Motor neuron (in vitro differentiated cells): Measurements from ENCODE around the gene PRPH. TPM values are rescaled to one million over a fixed set of nuclear protein-coding genes. Genes with fewer than 3 reads are reported as not detected.
"Not testable (repeated sequence)": the region's sequence is repeated elsewhere in the genome, so short reads cannot be mapped to it uniquely, and the experiment has no call there.

Source experiments
- ATAC-seq, 8 experiments: fragments of 200-7000 bp; cut with Tn5 transposase; replicated peaks in 6 of 8; 2 replicates each; pipeline ENCODE4 v1.8.0; 2021; ENCODE audit warnings: mild to moderate bottlenecking in 8 of 8, moderate library complexity in 8 of 8
- H3K27ac ChIP-seq, 2 donors: fragments of 250-450 bp; sonication (Bioruptor Pico); 2 replicates each; pipeline ENCODE4 v1.9.0; 2021; ENCODE audit warnings: antibody characterized with exemption in 2 of 2, mild to moderate bottlenecking in 2 of 2, moderate library complexity in 1 of 2
- H3K4me1 ChIP-seq, 2 donors: fragments of 250-450 bp; sonication (Bioruptor Pico); replicated peaks in 1 of 2; 2 replicates each; pipeline ENCODE4 v1.6.1; 2021; ENCODE audit warnings: antibody characterized with exemption in 2 of 2, mild to moderate bottlenecking in 2 of 2, moderate library complexity in 1 of 2
- H3K4me3 ChIP-seq, 5 donors: fragments of 250-450 bp; sonication (Bioruptor Pico); 2 replicates each; pipeline ENCODE4 v1.9.0; 2021; ENCODE audit warnings: antibody characterized with exemption in 5 of 5, mild to moderate bottlenecking in 5 of 5, moderate library complexity in 4 of 5
- WGBS, 10 experiments: fragments of 450-650 bp; shearing (Covaris generic); methylation state at CpG; one replicate each; pipeline ENCODE4 v1.0.0; 2022; 5-methylcytosine and 5-hydroxymethylcytosine counted together
- in situ Hi-C, 9 experiments: fragments of 400-800 bp; cut with MboI; loops; one replicate each; pipeline ENCODE4 v1.15.0; 2021; ENCODE audit warnings: low sequenced_read_pairs in 9 of 9, low pct_unique_long_range_greater_than_20kb in 2 of 9; ENCODE audit not compliant: unreplicated experiment in 9 of 9
- total RNA-seq, 8 experiments: library from RNA; unstranded; fragments of 300-600 nt; gene quantifications; 2 replicates each; pipeline versions ENCODE4 v1.2.3 to v1.2.4, GENCODE V29; 2022

PRPH gene
- total RNA-seq, result 10 to 100 TPM in 2 of 8 experiments, 1 to 10 TPM in 4, under 1 TPM in 1, not detected in 1; 0.41 to 29.5 (median 5.4) TPM

DNA sequence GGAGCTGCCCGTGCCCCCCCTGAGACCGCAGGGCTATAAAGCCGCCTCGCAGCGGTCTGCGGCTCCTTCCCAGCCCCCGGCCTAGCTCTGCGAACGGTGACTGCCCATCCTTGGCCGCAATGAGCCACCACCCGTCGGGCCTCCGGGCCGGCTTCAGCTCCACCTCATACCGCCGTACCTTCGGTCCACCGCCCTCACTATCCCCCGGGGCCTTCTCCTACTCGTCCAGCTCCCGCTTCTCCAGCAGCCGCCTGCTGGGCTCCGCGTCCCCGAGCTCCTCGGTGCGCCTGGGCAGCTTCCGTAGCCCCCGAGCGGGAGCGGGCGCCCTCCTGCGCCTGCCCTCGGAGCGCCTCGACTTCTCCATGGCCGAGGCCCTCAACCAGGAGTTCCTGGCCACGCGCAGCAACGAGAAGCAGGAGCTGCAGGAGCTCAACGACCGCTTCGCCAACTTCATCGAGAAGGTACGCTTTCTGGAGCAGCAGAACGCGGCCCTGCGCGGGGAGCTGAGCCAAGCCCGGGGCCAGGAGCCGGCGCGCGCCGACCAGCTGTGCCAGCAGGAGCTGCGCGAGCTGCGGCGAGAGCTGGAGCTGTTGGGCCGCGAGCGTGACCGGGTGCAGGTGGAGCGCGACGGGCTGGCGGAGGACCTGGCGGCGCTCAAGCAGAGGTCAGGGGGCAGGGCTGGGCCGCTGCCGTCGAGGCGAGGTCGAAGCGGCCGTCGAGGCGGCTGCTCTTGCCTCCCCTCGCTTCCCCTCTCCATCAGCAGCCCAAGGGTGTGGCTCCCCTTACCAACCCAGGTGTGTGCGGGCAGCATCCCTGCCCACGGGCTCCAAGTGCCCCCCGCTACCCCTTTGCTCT lies at the start of gene PRPH:
Gene PRPH, plus strand, starts transcription at position 66 of the 855 bp plus-strand sequence. Its CDS starts 54 bp downstream, at position 120.
- H3K4me3 ChIP-seq, result peak within 1 kb of the TSS in 2 of 5 donors; percentile 14 to 21
- peaks cover 21 to 35% of the 10 kb centered on the region in 2 donors for H3K4me1 ChIP-seq
- peak in 4 of 8 experiments; percentile 3 to 19 (median 15) for ATAC-seq
- WGBS, 10 experiments, result 0 to 33% (median 24%) methylated on average over 2 to 15 of the region's 82 CpGs; no CpG with 5 or more reads in 5 of the 10 experiments
- in situ Hi-C loops, result no loop called here
- H3K27ac ChIP-seq, result peak within 1 kb of the TSS in 1 of 2 donors; percentile 48

DNA sequence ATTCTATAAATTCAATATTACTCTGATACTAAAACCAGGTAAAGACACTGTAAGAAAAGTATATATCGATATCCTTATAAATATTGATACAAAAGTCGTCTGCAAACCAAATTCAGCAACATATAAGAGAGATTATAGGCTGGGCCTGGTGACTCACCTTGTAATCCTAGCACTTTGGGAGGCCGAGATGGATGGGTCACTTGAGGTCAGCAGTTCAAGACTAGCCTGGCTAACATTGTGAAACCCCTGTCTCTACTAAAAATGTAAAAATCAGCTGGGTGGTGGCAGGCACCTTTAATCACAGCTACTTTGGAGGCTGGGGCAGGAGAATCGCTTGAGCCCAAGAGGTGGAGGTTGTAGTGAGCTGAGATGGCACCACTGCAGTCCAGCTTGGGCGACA lies 43.6 kb upstream of the PRPH start:
- H3K4me1 ChIP-seq, result no peaks in the 10 kb centered on the region
- WGBS, 10 experiments, result 67 to 96% (median 83%) methylated on average over 1 to 5 of the region's 5 CpGs
- H3K4me3 ChIP-seq, result no peak overlapping the region
- no peak overlapping the region for H3K27ac ChIP-seq
- in situ Hi-C loops, result no loop called here
- ATAC-seq, result no peak

DNA sequence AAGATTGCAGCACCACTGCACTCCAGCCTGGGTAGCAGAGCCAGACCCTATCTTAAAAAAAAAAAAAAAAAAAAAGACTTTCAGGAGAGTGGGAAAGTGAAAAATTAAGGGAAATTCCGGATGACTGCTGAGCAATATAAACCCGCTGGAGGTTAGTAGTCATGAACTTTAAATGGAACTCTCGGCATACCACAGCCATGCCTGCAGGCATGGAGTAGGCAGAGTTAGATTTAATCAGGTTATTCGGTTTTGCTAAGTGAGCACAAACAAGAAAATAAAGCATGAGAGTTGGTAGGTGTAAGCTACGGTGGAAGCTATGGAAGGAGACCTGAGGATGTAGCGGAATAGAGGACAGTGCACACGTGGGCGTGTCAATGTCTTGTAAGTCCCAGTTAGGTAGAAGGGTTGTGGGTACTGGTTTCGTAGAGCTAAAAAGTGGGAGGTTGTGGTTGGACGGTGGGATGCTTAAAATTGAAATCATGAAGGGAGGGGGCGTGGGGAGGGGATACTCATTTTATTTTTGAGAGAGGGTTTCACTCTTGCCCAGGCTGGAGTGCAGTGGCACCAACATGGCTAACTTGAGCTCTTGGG lies 41.8 kb upstream of the PRPH start:
- Histone ChIP-seq H3K4me1 (no peaks in the 10 kb centered on the region), H3K4me3 (no peak overlapping the region), H3K27ac (no peak overlapping the region)
- ATAC-seq, result peak in 2 of 8 experiments; percentile 23 to 84
- 57 to 96% (median 83%) methylated on average over 3 to 10 of the region's 11 CpGs; no CpG with 5 or more reads in 1 of the 10 experiments for WGBS, 10 experiments
- in situ Hi-C loops, result no loop called here

DNA sequence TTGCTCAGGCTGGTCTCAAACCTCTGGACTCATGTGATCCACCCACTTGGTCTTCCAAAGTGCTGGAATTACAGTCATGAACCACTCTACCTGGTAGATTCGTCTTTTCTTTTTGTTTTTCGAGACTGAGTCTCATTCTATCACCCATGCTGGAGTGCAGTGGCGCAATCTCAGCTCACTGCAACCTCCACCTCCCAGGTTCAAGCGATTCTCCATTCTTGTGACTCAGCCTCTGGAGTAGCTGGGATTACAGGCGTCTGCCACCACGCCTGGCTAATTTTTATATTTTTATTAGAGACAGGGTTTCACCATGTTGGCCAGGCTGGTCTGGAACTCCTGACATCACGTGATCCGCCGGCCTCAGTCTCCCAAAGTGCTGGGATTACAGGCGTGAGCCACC lies 39.5 kb upstream of the PRPH start:
- in situ Hi-C loops, H3K4me1 ChIP-seq, ATAC-seq, H3K4me3 ChIP-seq, H3K27ac ChIP-seq: not testable (repeated sequence)
- WGBS, 10 experiments, result 87 to 95% (median 93%) methylated on average over 3 to 7 of the region's 10 CpGs; no CpG with 5 or more reads in 5 of the 10 experiments

DNA sequence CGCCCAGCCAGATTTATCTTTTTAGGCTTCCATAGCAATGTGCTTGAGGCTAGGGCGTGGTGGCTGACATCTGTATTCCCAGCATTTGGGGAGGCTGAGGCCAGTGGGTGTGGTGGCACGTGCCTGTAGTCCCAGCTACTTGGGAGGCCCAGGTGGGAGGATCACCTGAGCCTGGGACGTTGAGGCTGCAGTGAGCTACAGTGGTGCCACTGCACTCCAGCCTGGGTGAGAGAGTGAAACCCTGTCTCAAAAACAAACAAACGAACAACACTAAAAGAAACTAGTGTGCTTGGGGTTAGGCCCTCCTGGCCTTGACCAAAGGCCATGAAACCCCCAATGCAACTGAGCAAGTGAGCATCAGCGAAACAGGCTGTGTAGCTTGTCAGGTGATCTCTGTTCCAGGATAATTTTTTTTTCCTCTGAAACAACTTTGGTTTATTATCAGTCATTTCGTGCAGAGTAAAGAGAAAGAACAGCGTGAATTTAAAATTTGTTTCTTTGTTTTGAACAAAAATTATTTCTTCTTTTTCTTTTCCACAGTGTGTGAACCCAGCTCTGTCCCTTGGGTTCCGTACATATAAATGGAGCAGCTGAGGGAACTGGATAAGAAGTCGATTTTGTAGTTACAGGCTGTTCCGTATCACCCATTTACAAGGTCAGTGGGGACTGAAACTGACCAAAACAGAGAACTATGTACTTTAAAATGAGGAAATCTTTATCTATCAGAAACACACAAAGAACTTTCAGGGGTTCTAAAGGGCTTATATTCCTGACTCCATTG lies 38.9 kb upstream of the PRPH start:
- in situ Hi-C loops, result no loop called here
- Histone ChIP-seq H3K4me3 (no peak overlapping the region), H3K4me1 (no peaks in the 10 kb centered on the region), H3K27ac (no peak overlapping the region)
- WGBS, 10 experiments, result 81 to 96% (median 89%) methylated on average over 2 to 8 of the region's 11 CpGs; no CpG with 5 or more reads in 1 of the 10 experiments
- no peak for ATAC-seq

DNA sequence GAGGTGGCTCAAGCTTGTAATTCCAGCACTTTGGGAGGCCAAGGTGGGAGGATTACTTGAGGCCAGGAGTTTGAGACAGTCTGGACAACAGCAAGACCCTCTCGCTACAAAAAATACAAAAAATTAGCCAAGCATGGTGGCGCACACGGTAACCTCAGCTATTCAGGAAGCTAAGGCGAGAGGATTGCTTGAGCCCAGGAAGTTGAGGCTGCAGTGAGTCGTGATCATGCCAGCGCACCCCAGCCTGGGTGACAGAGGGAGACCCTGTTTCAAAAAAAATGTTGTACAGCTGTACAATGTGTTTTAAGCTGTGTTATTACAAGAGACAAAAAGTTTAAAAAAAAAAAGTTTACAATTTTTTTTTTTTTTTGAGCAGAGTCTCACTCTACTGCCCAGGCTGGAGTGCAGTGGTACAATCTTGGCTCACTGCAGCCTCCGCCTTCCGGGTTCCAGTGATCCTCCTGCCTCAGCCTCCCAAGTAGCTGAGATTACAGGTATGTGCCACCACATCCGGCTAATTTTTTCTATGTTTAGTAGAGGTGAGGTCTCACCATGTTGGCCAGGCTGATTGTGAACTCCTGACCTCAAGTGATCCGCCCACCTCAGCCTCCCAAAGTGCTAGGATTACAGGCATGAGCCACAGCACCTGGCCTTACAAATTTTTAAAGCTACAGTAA lies 37.3 kb upstream of the PRPH start:
- H3K4me3 ChIP-seq, ATAC-seq, in situ Hi-C loops, H3K4me1 ChIP-seq, H3K27ac ChIP-seq: not testable (repeated sequence)
- WGBS, 10 experiments, result 82 to 100% (median 96%) methylated on average over 2 to 7 of the region's 10 CpGs

DNA sequence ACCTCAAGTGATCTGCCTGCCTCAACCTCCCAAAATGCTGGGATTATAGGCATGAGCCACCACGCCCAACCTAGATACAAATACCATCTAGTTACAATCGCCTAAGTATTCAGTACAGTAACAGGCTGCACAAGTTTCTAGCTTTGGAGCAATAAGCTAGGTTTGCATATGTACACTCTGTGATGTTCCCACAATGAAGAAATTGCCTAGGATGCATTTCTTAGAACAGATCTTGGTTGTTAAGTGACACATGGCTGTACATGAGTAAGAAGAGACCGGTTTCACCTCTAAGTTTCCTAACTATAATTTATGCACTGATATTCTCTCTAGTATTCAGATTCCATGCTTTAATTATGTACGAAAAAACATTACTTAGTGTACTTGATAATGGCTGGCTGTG lies 35.5 kb upstream of the PRPH start:
- in situ Hi-C loops, result no loop called here
- Histone ChIP-seq H3K27ac (no peak overlapping the region), H3K4me1 (no peaks in the 10 kb centered on the region), H3K4me3 (no peak overlapping the region)
- 60 to 100% (median 91%) methylated on average over 1 to 4 of the region's 4 CpGs; no CpG with 5 or more reads in 1 of the 10 experiments for WGBS, 10 experiments
- peak in 3 of 8 experiments; percentile 7 to 39 (median 23) for ATAC-seq

DNA sequence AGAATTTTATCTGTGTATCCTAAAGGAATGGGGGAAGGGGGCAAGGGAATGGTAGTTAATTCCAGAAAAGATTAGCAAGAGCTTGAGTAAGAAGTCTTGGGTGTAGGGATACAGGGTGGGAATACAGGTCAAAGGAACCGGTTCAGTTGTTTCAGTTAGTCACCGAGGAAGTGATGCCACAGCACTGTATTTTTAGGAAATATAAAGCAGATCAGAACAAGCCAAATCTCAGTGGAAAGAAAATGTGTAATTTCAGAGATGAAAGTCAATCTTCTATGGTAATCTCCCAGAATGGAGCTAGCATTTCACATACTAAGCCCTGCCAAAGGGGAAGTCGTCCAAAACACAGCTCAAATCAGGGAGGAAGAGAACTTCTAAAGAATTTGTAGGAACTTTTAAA lies 34.8 kb upstream of the PRPH start:
- no peak for ATAC-seq
- in situ Hi-C loops, result no loop called here
- 6 to 81% (median 59%) methylated on average over 1 to 3 of the region's 3 CpGs for WGBS, 10 experiments
- H3K4me3 ChIP-seq, result no peak overlapping the region
- H3K4me1 ChIP-seq, result no peaks in the 10 kb centered on the region
- no peak overlapping the region for H3K27ac ChIP-seq

DNA sequence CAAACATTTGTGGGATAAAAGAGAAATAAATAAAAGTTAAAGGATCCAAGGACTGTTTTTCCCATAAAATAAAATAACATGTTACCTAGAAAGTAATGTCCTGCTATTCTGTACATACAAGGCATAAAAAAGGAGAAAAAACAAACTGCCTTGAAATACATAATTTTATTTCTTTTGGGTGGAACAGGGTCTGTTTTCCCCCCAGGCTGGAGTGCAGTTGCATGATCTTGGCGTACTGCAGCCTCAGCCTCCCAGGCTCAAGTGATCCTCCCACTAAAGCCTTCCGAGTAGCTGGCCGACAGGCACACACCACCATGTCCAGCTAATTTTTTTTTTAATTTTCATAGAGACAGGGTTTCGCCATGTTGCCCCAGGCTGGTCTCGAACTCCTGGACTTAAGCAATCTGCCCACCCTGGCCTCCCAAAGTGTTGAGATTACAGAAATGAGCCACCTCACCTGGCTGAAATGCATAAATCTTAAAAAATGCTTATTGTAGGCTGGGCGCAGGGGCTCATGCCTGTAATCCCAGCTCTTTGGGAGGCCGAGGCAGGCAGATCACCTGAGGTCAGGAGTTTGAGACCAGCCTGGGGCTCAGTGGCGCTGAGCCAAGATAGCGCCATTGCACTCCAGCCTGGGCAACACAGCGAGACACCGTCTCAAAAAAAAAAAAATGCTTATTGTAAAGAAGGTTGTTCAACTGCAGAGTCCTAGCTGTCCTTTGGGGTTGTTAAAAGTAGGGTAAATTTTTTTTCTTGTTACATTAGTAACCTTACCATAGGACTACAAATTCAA lies 34.2 kb upstream of the PRPH start:
- no peak overlapping the region for H3K4me3 ChIP-seq
- ATAC-seq, result no peak
- peaks cover 0 to 1% of the 10 kb centered on the region in 2 donors for H3K4me1 ChIP-seq
- 75 to 100% (median 94%) methylated on average over 2 to 7 of the region's 11 CpGs; no CpG with 5 or more reads in 2 of the 10 experiments for WGBS, 10 experiments
- no peak overlapping the region for H3K27ac ChIP-seq
- in situ Hi-C loops, result no loop called here

DNA sequence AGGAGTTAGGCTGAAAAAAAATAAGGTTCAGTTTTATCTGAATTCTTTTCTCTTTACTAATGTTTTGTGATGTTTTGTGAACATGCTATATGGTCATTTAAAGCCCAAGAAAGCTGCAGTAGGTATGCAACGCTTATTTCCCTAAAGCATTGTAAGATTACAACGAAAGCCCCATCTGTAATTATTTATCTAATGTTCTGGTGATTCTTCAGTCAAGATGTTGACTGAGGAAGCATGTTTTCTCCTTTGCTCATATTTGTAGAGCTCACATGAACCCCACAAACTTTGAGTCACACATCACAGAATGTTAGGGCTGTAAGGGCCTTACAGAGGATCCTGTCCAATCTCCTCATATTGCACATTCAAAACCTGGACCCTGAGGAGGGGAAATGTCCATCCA lies 33.2 kb upstream of the PRPH start:
- in situ Hi-C loops, result no loop called here
- Histone ChIP-seq H3K27ac (no peak overlapping the region), H3K4me3 (no peak overlapping the region), H3K4me1 (peaks cover 0 to 9% of the 10 kb centered on the region in 2 donors)
- 19 to 100% (median 83%) methylated on average over 1 to 2 of the region's 2 CpGs; no CpG with 5 or more reads in 3 of the 10 experiments for WGBS, 10 experiments
- no peak for ATAC-seq

DNA sequence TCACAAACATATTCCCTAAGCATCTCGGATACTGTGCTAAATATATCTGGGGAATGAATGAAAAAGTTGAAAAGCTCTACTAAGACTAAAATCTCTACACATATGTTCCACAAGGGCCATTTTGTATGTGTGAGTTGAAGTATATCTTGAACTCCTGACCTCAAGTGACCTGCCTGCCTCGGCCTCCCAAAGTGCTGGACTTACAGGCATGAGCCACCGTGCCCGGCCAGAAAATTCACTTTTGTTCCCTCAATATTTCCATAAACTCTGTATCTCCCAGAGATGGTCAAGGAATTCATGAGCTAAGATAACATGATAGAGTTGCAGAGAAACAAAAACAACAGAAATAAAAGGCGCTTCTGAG lies 31.6 kb upstream of the PRPH start:
- H3K4me1 ChIP-seq, result peaks cover 9 to 21% of the 10 kb centered on the region in 2 donors
- ATAC-seq, result no peak
- no peak overlapping the region for H3K4me3 ChIP-seq
- in situ Hi-C loops, result no loop called here
- 71 to 100% (median 86%) methylated on average over 1 to 5 of the region's 5 CpGs; no CpG with 5 or more reads in 2 of the 10 experiments for WGBS, 10 experiments
- no peak overlapping the region for H3K27ac ChIP-seq

DNA sequence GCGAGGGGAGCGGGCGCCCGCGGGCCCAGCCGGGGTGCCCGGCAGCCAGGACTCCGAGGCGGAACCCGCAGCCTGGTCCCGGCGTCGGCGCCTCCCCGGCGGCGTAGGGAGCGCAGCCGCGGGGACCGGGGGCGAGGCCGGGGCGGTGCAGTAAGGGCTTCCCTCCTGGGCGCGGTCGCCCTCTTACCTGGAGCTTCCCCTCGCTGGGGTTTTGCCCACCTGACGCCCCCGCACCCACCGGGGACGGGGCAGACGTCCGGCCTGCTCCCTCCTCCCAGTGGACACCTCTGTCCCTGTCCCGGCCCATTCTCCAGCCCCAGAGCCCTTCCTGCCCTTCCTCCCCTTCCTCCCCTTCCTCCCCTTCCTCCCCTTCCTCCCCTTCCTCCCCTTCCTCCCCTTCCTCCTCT lies 30.5 kb upstream of the PRPH start:
- peaks cover 17 to 29% of the 10 kb centered on the region in 2 donors for H3K4me1 ChIP-seq
- peak overlapping the region; percentile 25 to 83 (median 44) for H3K4me3 ChIP-seq
- WGBS, 10 experiments, result 5 to 60% methylated on average over 1 to 11 of the region's 35 CpGs; no CpG with 5 or more reads in 8 of the 10 experiments
- in situ Hi-C loops, result no loop called here
- peak overlapping the region in 1 of 2 donors; percentile 15 for H3K27ac ChIP-seq
- peak; percentile 5 to 64 (median 41) for ATAC-seq
